A673 (cell line): ENCODE results near the gene PACS1. TPM values are rescaled to one million over a fixed set of nuclear protein-coding genes. Genes with fewer than 3 reads are reported as not detected.

ENCODE experiments used
- BruUV-seq: library from RNA; stranded (reverse); fragments of 400-500 nt; replicated peaks from 2 replicates; lab custom pipeline; 2021; lab: Mats Ljungman, UMichigan
- CTCF ChIA-PET: fragments of 300-600 bp; sonication (Branson Sonifier 250); formaldehyde crosslinking; loops from one replicate; lab custom pipeline; 2022; ENCODE audit warnings: antibody characterized with exemption; lab: Charles Lee
- POLR2A ChIA-PET: fragments of 300-600 bp; sonication (Branson Sonifier 250); formaldehyde crosslinking; loops from one replicate; lab custom pipeline; 2022; ENCODE audit warnings: antibody characterized with exemption; ENCODE audit not compliant: low non-redundant PET; lab: Charles Lee
- DNase-seq: peaks from one replicate; pipeline ENCODE4 v3.0.0-alpha.2; 2015; ENCODE audit warnings: low spot score
- H3K27ac ChIP-seq: fragments of 200-600 bp; sonication (generic); 2 replicates; pipeline ENCODE4 v1.5.1; 2016; ENCODE audit warnings: mixed run types, low read depth, mild to moderate bottlenecking, mixed read lengths, antibody characterized with exemption, low read length; ENCODE audit not compliant: poor library complexity, severe bottlenecking
- H3K27me3 ChIP-seq: fragments of 200-600 bp; sonication (generic); replicated peaks from 2 replicates; pipeline ENCODE4 v1.6.1; 2017; ENCODE audit warnings: mixed run types, low read depth, mild to moderate bottlenecking, mixed read lengths, antibody characterized with exemption, low read length; ENCODE audit not compliant: insufficient read depth, poor library complexity
- H3K36me3 ChIP-seq: fragments of 200-600 bp; sonication (generic); 2 replicates; pipeline ENCODE4 v1.6.1; 2016; ENCODE audit warnings: mixed run types, mild to moderate bottlenecking, mixed read lengths, antibody characterized with exemption, low read length; ENCODE audit not compliant: insufficient read depth, poor library complexity, severe bottlenecking
- H3K4me1 ChIP-seq: fragments of 200-600 bp; sonication (generic); 2 replicates; pipeline ENCODE4 v1.6.1; 2017; ENCODE audit warnings: mixed run types, mild to moderate bottlenecking, mixed read lengths, antibody characterized with exemption, low read length; ENCODE audit not compliant: insufficient read depth, poor library complexity, severe bottlenecking
- H3K4me3 ChIP-seq: fragments of 200-600 bp; sonication (generic); 2 replicates; pipeline ENCODE4 v1.5.1; 2016; ENCODE audit warnings: low read depth, mixed run types, mild to moderate bottlenecking, mixed read lengths, low read length; ENCODE audit not compliant: poor library complexity, severe bottlenecking
- H3K9me3 ChIP-seq: fragments of 200-600 bp; sonication (generic); 2 replicates; pipeline ENCODE4 v1.6.1; 2016; ENCODE audit warnings: mixed run types, low read depth, mild to moderate bottlenecking, mixed read lengths, antibody characterized with exemption, low read length; ENCODE audit not compliant: poor library complexity, severe bottlenecking
- EZH2 ChIP-seq: fragments of 200-600 bp; sonication (generic); IDR thresholded peaks from 2 replicates; pipeline ENCODE4 v1.6.1; 2017; ENCODE audit warnings: borderline replicate concordance, low read depth, mild to moderate bottlenecking, mixed read lengths, antibody characterized with exemption, low read length; ENCODE audit not compliant: poor library complexity, severe bottlenecking
- intact Hi-C: fragments of 100-400 bp; cut with micrococcal nuclease; formaldehyde crosslinking; loops from one replicate; pipeline ENCODE4 v1.10.0; 2022; ENCODE audit not compliant: unreplicated experiment
- total RNA-seq: library from RNA; stranded (reverse); gene quantifications from 2 replicates; pipeline ENCODE4 v1.2.3, GENCODE V29; 2021
- TF ChIP-seq, protein P1 (sequence below): fragments of 300-800, 200-600 bp; sonication (generic); conservative IDR thresholded peaks from 2 replicates; pipeline ENCODE4 v1.5.1; 2017; ENCODE audit warnings: low read depth, mild to moderate bottlenecking, antibody characterized with exemption, low read length, moderate library complexity, mixed read lengths

The PACS1 gene
- total RNA-seq, 1 experiment from 2014 or later, result 75.7 TPM

DNA sequence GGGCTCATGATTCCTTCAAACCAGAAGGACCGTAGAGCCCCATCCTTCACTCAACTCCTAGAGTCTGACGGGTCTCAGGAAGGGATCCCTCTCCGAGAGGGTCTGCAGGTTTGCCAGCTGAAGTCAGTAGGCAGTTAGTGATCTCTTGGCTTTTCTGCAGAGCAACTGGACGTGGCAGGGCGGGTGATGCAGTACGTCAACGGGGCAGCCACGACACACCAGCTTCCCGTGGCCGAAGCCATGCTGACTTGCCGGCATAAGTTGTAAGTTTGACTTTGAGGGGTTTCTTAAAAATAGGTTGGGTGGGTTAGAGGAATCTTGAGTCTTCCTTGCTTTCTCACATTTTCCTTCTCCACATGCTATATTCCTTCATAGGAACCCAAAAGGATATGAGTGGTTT is 165.1 kb downstream of the PACS1 start:
- Histone ChIP-seq H3K27ac (no peak overlapping the region), H3K4me3 (no peak overlapping the region), H3K9me3 (no peaks in the 10 kb centered on the region), H3K4me1 (no peaks in the 10 kb centered on the region), H3K27me3 (no peaks in the 10 kb centered on the region), H3K36me3 (peaks cover 13% of the 10 kb centered on the region)
- intact Hi-C loops, result no loop called here
- POLR2A ChIA-PET, result no interaction called here
- CTCF ChIA-PET, result interaction anchor here (0.6 kb wide), 1 partner anchor 17 kb away, joined by 3 read pairs; no protein-coding TSS in a partner anchor
- BruUV-seq, result no TSS peak
- TF ChIP-seq EZH2, result no peak
- TF ChIP-seq, protein P1, sequence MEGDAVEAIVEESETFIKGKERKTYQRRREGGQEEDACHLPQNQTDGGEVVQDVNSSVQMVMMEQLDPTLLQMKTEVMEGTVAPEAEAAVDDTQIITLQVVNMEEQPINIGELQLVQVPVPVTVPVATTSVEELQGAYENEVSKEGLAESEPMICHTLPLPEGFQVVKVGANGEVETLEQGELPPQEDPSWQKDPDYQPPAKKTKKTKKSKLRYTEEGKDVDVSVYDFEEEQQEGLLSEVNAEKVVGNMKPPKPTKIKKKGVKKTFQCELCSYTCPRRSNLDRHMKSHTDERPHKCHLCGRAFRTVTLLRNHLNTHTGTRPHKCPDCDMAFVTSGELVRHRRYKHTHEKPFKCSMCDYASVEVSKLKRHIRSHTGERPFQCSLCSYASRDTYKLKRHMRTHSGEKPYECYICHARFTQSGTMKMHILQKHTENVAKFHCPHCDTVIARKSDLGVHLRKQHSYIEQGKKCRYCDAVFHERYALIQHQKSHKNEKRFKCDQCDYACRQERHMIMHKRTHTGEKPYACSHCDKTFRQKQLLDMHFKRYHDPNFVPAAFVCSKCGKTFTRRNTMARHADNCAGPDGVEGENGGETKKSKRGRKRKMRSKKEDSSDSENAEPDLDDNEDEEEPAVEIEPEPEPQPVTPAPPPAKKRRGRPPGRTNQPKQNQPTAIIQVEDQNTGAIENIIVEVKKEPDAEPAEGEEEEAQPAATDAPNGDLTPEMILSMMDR, result no peak
- no peak for DNase-seq

DNA sequence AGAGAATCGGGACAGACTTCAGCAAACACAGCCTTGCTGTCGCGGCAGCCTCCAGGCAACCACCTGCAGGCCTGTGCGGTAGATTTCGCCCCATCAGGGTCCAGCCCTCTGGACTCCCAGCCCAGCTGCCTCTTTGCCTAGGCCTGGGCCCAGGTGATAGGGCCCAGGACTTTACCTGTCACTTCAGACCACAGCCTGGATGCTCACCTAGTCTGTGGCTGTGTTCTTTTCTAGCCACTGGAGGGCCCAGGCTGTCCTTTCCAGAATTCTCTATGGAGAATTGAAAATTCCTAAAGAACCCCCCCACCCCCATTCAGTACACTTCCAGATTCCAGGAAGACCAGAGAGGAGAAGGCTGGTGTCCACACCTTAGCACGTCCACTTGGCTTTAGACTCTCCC is 167.8 kb downstream of the PACS1 start:
- no TSS peak for BruUV-seq
- Histone ChIP-seq H3K36me3 (peaks cover 5% of the 10 kb centered on the region), H3K9me3 (no peaks in the 10 kb centered on the region), H3K4me1 (no peaks in the 10 kb centered on the region), H3K27ac (no peak overlapping the region), H3K4me3 (no peak overlapping the region), H3K27me3 (no peaks in the 10 kb centered on the region)
- TF ChIP-seq, protein P1, result no peak
- no peak for TF ChIP-seq EZH2
- intact Hi-C loops, result no loop called here
- POLR2A ChIA-PET, result interaction anchor here (0.5 kb wide), 1 partner anchor 119 kb away, joined by 3 read pairs; no protein-coding TSS in a partner anchor
- no peak for DNase-seq
- CTCF ChIA-PET, result no interaction called here

DNA sequence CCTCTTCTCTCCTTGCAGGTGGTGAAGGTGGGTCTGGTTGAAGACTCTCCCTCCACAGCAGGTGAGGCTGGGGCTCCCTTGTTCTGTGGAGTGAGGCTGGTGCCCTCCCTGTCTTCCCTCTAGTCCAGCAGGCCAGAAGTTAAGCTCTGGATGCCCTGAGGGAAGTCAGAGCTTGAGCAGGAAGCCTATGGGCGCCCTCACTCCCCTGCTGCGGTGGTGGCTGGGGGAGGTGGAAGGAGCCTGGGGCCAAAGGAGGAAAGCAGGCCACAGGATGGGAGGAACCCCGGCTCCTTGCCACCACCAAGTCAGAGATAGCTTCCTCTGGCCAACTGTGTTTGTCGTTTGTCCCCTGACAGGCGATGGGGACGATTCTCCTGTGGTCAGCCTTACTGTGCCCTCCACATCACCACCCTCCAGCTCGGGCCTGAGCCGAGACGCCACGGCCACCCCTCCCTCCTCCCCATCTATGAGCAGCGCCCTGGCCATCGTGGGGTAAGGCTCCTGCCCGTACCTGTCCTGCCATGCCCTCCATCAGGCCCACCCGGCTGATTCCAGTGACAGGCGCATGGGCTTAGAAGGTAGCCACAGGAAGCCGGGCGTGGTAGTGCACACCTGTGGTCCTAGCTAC is 168.8 kb downstream of the PACS1 start:
- no TSS peak for BruUV-seq
- Histone ChIP-seq H3K27me3 (no peaks in the 10 kb centered on the region), H3K36me3 (peaks cover 5% of the 10 kb centered on the region), H3K4me3 (no peak overlapping the region), H3K9me3 (no peaks in the 10 kb centered on the region), H3K27ac (no peak overlapping the region), H3K4me1 (no peaks in the 10 kb centered on the region)
- DNase-seq, result no peak
- POLR2A ChIA-PET, result no interaction called here
- intact Hi-C loops, result no loop called here
- TF ChIP-seq, protein P1, result no peak
- TF ChIP-seq EZH2, result no peak
- CTCF ChIA-PET, result no interaction called here
